K562 (cell line): Measurements from ENCODE around the gene FMC1. TPM values are rescaled to one million over a fixed set of nuclear protein-coding genes. Genes with fewer than 3 reads are reported as not detected.

Experiments used
- ATAC-seq: fragments of 200-7000 bp; cut with Tn5 transposase; 3 replicates; pipeline ENCODE4 v1.9.1; 2020; ENCODE audit warnings: moderate library complexity
- BruUV-seq: library from RNA; stranded (reverse); fragments of 400-500 nt; replicated peaks from 2 replicates; lab custom pipeline; 2021; lab: Mats Ljungman, UMichigan
- CTCF ChIA-PET: fragments of 300-600 bp; formaldehyde crosslinking; extraction: SDS; loops from one replicate; lab custom pipeline; 2021; ENCODE audit warnings: low intra/inter-chr PET ratio; lab: Yijun Ruan, JAX
- POLR2A ChIA-PET: fragments of 300-600, 350-650 bp; sonication (Branson Sonifier 250); formaldehyde crosslinking; extraction: SDS; loops from one replicate; lab custom pipeline; 2021; ENCODE audit warnings: antibody characterized with exemption, inconsistent platforms; lab: Yijun Ruan, JAX
- DNase-seq, 4 experiments: peaks; one replicate each; pipeline versions ENCODE4 v3.0.0 to v3.0.0-alpha.2; 2011 to 2018; ENCODE audit warnings: low spot score in 3 of 4, mixed read lengths in 3 of 4; ENCODE audit errors: extremely low read depth in 1 of 4
- FAIRE-seq: peaks from 2 replicates; lab custom pipeline; 2011; peaks lifted over from hg19 to GRCh38; lab: Jason Lieb, UNC
- H2AFZ ChIP-seq: 2 replicates; pipeline ENCODE4 v1.6.0; 2011; ENCODE audit warnings: low read depth, low read length, control low read depth, inconsistent platforms
- H3K27ac ChIP-seq: fragments of 200-600 bp; 3 replicates; pipeline ENCODE4 v1.8.0; 2011; ENCODE audit warnings: low read depth, mild to moderate bottlenecking, control low read depth, inconsistent platforms, low read length, moderate library complexity, mixed read lengths; ENCODE audit errors: extremely low read depth
- H3K27me3 ChIP-seq, 2 experiments: fragments of 300-600 bp in 1 of 2; 2 replicates in 1 of 2; 3 replicates in 1 of 2; pipeline versions ENCODE4 v1.6.0 to v1.8.0; 2011; ENCODE audit warnings: inconsistent platforms in 2 of 2, low read length in 2 of 2, mild to moderate bottlenecking in 1 of 2, mixed read lengths in 1 of 2, moderate library complexity in 1 of 2; ENCODE audit not compliant: control insufficient read depth in 2 of 2, insufficient read depth in 2 of 2
- H3K36me3 ChIP-seq: fragments of 300-600 bp; 3 replicates; pipeline ENCODE4 v1.8.0; 2011; ENCODE audit warnings: mild to moderate bottlenecking, low read length, inconsistent platforms; ENCODE audit not compliant: control insufficient read depth, insufficient read depth
- H3K4me1 ChIP-seq, 2 experiments: fragments of 200-600 bp in 1 of 2; replicated peaks in 1 of 2; 2 replicates in 1 of 2; 3 replicates in 1 of 2; pipeline versions ENCODE4 v1.5.1 to v1.8.0; 2011; ENCODE audit warnings: inconsistent platforms in 2 of 2, low read length in 2 of 2, mild to moderate bottlenecking in 1 of 2, mixed read lengths in 1 of 2, moderate library complexity in 1 of 2; ENCODE audit not compliant: control insufficient read depth in 2 of 2, insufficient read depth in 2 of 2
- H3K4me2 ChIP-seq: 2 replicates; pipeline ENCODE4 v1.6.1; 2011; ENCODE audit warnings: low read length, control low read depth, inconsistent platforms, mixed read lengths; ENCODE audit not compliant: insufficient read depth
- H3K4me3 ChIP-seq: fragments of 200-600 bp; sonication (generic), shearing (Covaris generic); 2 replicates; pipeline ENCODE4 v1.5.1; 2016; ENCODE audit warnings: control low read depth, inconsistent platforms
- H3K79me2 ChIP-seq: fragments of 200-600 bp; 3 replicates; pipeline ENCODE4 v1.8.0; 2011; ENCODE audit warnings: low read length, inconsistent platforms; ENCODE audit not compliant: control insufficient read depth, insufficient read depth
- H3K9ac ChIP-seq, 2 experiments: 2 replicates each; pipeline versions ENCODE4 v1.6.0 to v1.6.1; 2011; ENCODE audit warnings: low read depth in 2 of 2, low read length in 2 of 2, control low read depth in 1 of 2, inconsistent platforms in 1 of 2, mild to moderate bottlenecking in 1 of 2, mixed read lengths in 1 of 2; ENCODE audit not compliant: insufficient read depth in 1 of 2
- H3K9me1 ChIP-seq: one replicate; pipeline ENCODE4 v1.6.0; 2011; ENCODE audit warnings: inconsistent platforms, mild to moderate bottlenecking, low read length, moderate library complexity; ENCODE audit not compliant: control insufficient read depth, insufficient read depth
- H3K9me3 ChIP-seq: replicated peaks from 2 replicates; pipeline ENCODE4 v1.5.1; 2011; ENCODE audit warnings: low read depth, low read length, inconsistent platforms; ENCODE audit not compliant: control insufficient read depth, insufficient read depth
- H4K20me1 ChIP-seq: replicated peaks from 2 replicates; pipeline ENCODE4 v1.6.1; 2011; ENCODE audit warnings: low read length, inconsistent platforms, mixed read lengths; ENCODE audit not compliant: control insufficient read depth, insufficient read depth
- CSDE1 ChIP-seq, 2 experiments: fragments of 450-650 bp; IDR thresholded peaks; 2 replicates each; pipeline ENCODE4 v1.6.1; 2016; ENCODE audit warnings: mild to moderate bottlenecking in 1 of 2
- HNRNPH1 ChIP-seq: fragments of 200-400 bp; formaldehyde crosslinking; optimal IDR thresholded peaks from 2 replicates; pipeline ENCODE3; 2017; ENCODE audit warnings: low read depth, mild to moderate bottlenecking, low read length, moderate library complexity
- IRF2 ChIP-seq: sonication (generic); formaldehyde crosslinking; IDR thresholded peaks from 2 replicates; pipeline ENCODE4 v1.8.1; 2022; ENCODE audit warnings: mild to moderate bottlenecking, missing genetic modification reagents
- NKRF ChIP-seq: fragments of 450-650 bp; IDR thresholded peaks from 2 replicates; pipeline ENCODE4 v1.6.1; 2016; ENCODE audit warnings: borderline replicate concordance
- PHF8 ChIP-seq: fragments of 200-600 bp; sonication (generic); IDR thresholded peaks from 2 replicates; pipeline ENCODE4 v1.6.1; 2012; ENCODE audit warnings: mixed run types, mild to moderate bottlenecking, inconsistent platforms, low read length, moderate library complexity, borderline replicate concordance
- POLR2G ChIP-seq: fragments of 200-400 bp; formaldehyde crosslinking; IDR thresholded peaks from 2 replicates; pipeline ENCODE4 v1.6.1; 2017; ENCODE audit warnings: low read depth, mild to moderate bottlenecking, antibody characterized with exemption, low read length, moderate library complexity
- POLR2H ChIP-seq: IDR thresholded peaks from 2 replicates; pipeline ENCODE4 v1.6.1; 2016; ENCODE audit warnings: missing genetic modification characterization, low read depth, mild to moderate bottlenecking, control low read depth, missing compliant biosample characterization, moderate library complexity
- RFX7 ChIP-seq: fragments of 250-450 bp; sonication (Bioruptor Pico); IDR thresholded peaks from 2 replicates; pipeline ENCODE4 v1.5.1; 2021; ENCODE audit warnings: mild to moderate bottlenecking
- SAFB ChIP-seq: fragments of 200-400 bp; formaldehyde crosslinking; IDR thresholded peaks from 2 replicates; pipeline ENCODE4 v1.6.1; 2017; ENCODE audit warnings: low read depth, low read length, borderline replicate concordance
- USF2 ChIP-seq: sonication (generic); formaldehyde crosslinking; IDR thresholded peaks from 2 replicates; pipeline ENCODE4 v1.5.0; 2020; ENCODE audit warnings: missing genetic modification reagents
- ZC3H11A ChIP-seq: IDR thresholded peaks from 2 replicates; pipeline ENCODE4 v1.6.1; 2012; ENCODE audit warnings: low read depth, low read length, improper control_type of control experiment
- ZFP1 ChIP-seq: fragments of 450-650 bp; formaldehyde crosslinking; IDR thresholded peaks from 2 replicates; pipeline ENCODE4 v1.4.0; 2020; ENCODE audit warnings: mild to moderate bottlenecking, mixed read lengths
- ZNF174 ChIP-seq: fragments of 250-450 bp; sonication (Bioruptor Pico); IDR thresholded peaks from 2 replicates; pipeline ENCODE4 v1.4.0; 2020; ENCODE audit warnings: mild to moderate bottlenecking
- ZNF253 ChIP-seq: fragments of 250-450 bp; sonication (Bioruptor Pico); conservative IDR thresholded peaks from 2 replicates; pipeline ENCODE4 v1.6.1; 2021; ENCODE audit warnings: mild to moderate bottlenecking
- ZNF75A ChIP-seq: fragments of 450-650 bp; formaldehyde crosslinking; IDR thresholded peaks from 2 replicates; pipeline ENCODE4 v1.4.0; 2020; ENCODE audit warnings: mild to moderate bottlenecking
- ZNF76 ChIP-seq: fragments of 250-450 bp; sonication (Bioruptor Pico); IDR thresholded peaks from 2 replicates; pipeline ENCODE4 v1.4.0; 2020; ENCODE audit warnings: mild to moderate bottlenecking, moderate library complexity, borderline replicate concordance
- WGBS: fragments of 100-300 bp; shearing (Covaris generic); methylation state at CpG from one replicate; pipeline ENCODE4 v1.1.6; 2016; ENCODE audit warnings: low coverage, mixed read lengths; ENCODE audit not compliant: insufficient coverage; ENCODE audit errors: missing lambda C conversion rate; 5-methylcytosine and 5-hydroxymethylcytosine counted together
- in situ Hi-C: fragments of 300-500 bp; cut with MboI; formaldehyde crosslinking; loops from 4 replicates; pipeline ENCODE4 v1.15.0; 2018; ENCODE audit warnings: inconsistent platforms, mixed read lengths
- intact Hi-C: fragments of 100-400 bp; cut with micrococcal nuclease; formaldehyde crosslinking; loops from 2 replicates; pipeline ENCODE4 v1.14.2; 2022
- polyA plus RNA-seq, 8 experiments: library from polyadenylated mRNA; depleted of rRNA in 4 of 8; stranded (reverse) in 5 of 8; unstranded in 3 of 8; fragments of >200 nt; fragmentation: Nextera tagmentation in 2 of 8; fragmentation: Illumina TruSeq in 1 of 8; extraction: Ambion mirVana in 2 of 8; extraction: Trizol in 1 of 8; gene quantifications; 2 replicates each; pipeline versions ENCODE4 v1.2.1 to v1.2.3, GENCODE V29; 2011 to 2014; ENCODE audit warnings: inconsistent platforms in 1 of 8, missing spikeins in 1 of 8
- total RNA-seq, 7 experiments: library from RNA; depleted of rRNA in 6 of 7; stranded (reverse); fragments of >200 nt in 6 of 7; fragmentation: Illumina TruSeq in 2 of 7; extraction: Trizol in 2 of 7; gene quantifications; 2 replicates each; pipeline versions ENCODE4 v1.2.1 to v1.2.3, GENCODE V29; 2011 to 2021; ENCODE audit warnings: low replicate concordance in 1 of 7

FMC1 gene
- total and polyA plus RNA-seq, 9 of the 15 experiments (the other 6 are each of a cell fraction or from before 2014, with no cell fraction given), result 14.0 to 116 (median 29.0) TPM

- FAIRE-seq, result peak; percentile 98
- TF ChIP-seq POLR2H (tag), result peak; percentile 100
- TF ChIP-seq RFX7 (CRISPR knock-in tag), result no peak
- no peak for TF ChIP-seq ZFP1 (CRISPR knock-in tag)
- TF ChIP-seq ZNF253 (CRISPR knock-in tag), result no peak; the same call in 1 of the 2 replicates
- no peak; the same call in 1 of the 2 replicates for TF ChIP-seq IRF2
- TF ChIP-seq PHF8, result peak; percentile 58; the same call in 1 of the 2 replicates
- TF ChIP-seq HNRNPH1, result no peak
- 0 out of 2 replicates have a peak, but pooled peaks have one; percentile 39 for TF ChIP-seq ZNF174 (CRISPR knock-in tag)
- peak; percentile 74; the same call in 1 of the 2 replicates for TF ChIP-seq ZNF76 (CRISPR knock-in tag)
- peak; percentile 85; the same call in 1 of the 2 replicates for TF ChIP-seq ZC3H11A
- 0 out of 2 replicates have a peak, but pooled peaks have one; percentile 68 for TF ChIP-seq NKRF
- peak in 1 of 2 experiments; percentile 94; a peak in 2 of 4 replicates for TF ChIP-seq CSDE1 (IDR thresholded peaks at IDR 0.05)
- TF ChIP-seq USF2 (CRISPR knock-in tag), result peak; percentile 99
- TF ChIP-seq SAFB, result no peak
- TF ChIP-seq ZNF75A (CRISPR knock-in tag), result no peak
- TF ChIP-seq POLR2G, result peak; percentile 83
These were observed 915 bp upstream of the FMC1 start for GRCh38 chr7:139340037-139340807.

More at GRCh38 chr7:139340037-139340807, 915 bp upstream of the FMC1 start:
- Histone ChIP-seq H4K20me1 (no peaks in the 10 kb centered on the region), H3K4me1 (peaks cover 4% of the 10 kb centered on the region in 2 experiments; a peak in 2 of 5 replicates), H3K36me3 (peaks cover 12% of the 10 kb centered on the region; the same call in 1 of the 3 replicates), H3K79me2 (peaks cover 28% of the 10 kb centered on the region), H3K9me3 (peaks cover 12% of the 10 kb centered on the region), H3K4me3 (peak overlapping the region; percentile 81), H3K27me3 (no peaks in the 10 kb centered on the region), H3K9me1 (no peaks in the 10 kb centered on the region), H3K9ac (peak overlapping the region; percentile 100), H3K27ac (peak overlapping the region; percentile 99), H3K4me2 (peak overlapping the region; percentile 96), H2AFZ (peak overlapping the region; percentile 98)
- ChIA-PET POLR2A (interaction anchor here (0.6 to 1.9 kb wide), 28 partner anchors 11 to 1008 kb away, joined by 3 to 23 read pairs (median 4); partner anchors contain the start of gene LUC7L2), CTCF (interaction anchor here (0.6 to 0.7 kb wide), 3 partner anchors 19 to 230 kb away, joined by 3 to 4 read pairs (median 3); no protein-coding TSS in a partner anchor)
- in situ Hi-C loops, result no loop called here
- DNase-seq (peak; percentile 96 to 100 (median 96)), ATAC-seq (peak; percentile 83)
- intact Hi-C loops, result loop anchor here (1.0 to 10.0 kb wide), 7 partner anchors 19 to 323 kb away; partner anchors contain the start of genes LUC7L2, UBN2 and ZC3HAV1
- 3% methylated on average over 66 of the region's 66 CpGs for WGBS
- BruUV-seq, result no TSS peak
